ENCODE data around the gene DNM3.

DNA sequence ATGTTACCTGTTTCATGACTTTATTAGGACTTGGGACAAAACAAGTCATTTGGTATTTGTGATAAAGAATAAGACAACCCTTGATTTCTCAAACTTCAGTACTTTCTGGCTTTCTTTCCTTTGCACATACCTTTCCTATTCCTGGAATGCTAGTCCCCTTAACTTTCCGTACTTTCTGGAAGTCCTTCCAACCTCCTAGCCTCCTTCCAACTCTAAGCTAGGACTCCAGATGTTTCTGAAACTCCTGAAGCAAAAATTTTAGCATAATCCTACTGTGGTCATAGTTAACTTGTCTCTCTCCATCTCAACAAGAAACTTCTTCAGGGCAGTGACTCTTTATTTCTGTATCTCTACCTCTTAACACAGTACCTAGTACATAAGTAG lies 559.4 kb downstream of the DNM3 start:
- no peak for TF ChIP-seq EZH2 (IDR thresholded peaks at IDR 0.05)
- no peak for TF ChIP-seq POLR2AphosphoS5 (IDR thresholded peaks at IDR 0.05; ENCODE audit: borderline replicate concordance, low read depth, low read length)

All from SK-N-MC (cell line).